GM21723 (cell line): ENCODE data around the gene PRSS1.
"Not testable (repeated sequence)": the region's sequence is repeated elsewhere in the genome, so short reads cannot be mapped to it uniquely, and the experiment has no call there.

Source experiments
- ATAC-seq: cut with Tn5 transposase; IDR thresholded peaks from one replicate; pipeline ENCODE4 v1.9.1; 2021; ENCODE audit warnings: mild to moderate bottlenecking, moderate library complexity; ENCODE audit not compliant: unreplicated experiment

The PRSS1 gene

DNA sequence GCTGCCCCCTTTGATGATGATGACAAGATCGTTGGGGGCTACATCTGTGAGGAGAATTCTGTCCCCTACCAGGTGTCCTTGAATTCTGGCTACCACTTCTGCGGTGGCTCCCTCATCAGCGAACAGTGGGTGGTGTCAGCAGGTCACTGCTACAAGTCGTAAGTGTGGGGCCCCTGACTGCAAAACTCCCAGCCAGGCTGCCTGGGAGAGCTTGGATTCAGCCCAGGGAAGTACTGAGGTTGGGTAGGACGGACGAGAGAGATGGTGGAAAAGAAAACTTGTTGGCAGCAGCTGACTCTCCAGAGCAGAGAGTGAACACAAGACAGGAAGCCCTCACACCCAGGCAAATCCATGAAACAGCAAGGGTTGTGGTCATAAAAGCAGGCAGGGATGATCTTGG, 22.8 kb downstream of the PRSS1 start:
- no peak for ATAC-seq

DNA sequence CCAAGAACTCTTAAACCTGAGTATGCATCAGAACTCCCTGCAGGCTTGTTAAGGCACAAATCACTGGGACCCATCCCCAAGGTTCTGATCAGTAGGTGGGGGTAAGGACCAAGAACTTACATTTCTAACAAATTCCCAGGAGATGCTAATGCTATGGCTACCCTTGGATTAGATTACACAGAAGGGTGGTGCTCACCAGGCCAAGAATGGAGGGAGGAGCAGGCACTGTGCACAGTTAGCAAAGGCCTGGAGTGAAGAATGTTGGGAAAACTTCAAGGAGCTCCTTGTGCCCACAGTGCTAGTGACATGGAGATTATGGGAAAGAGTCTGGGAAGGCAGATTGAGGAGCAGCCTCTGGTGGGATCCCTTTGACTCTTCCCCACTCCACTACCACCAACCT, 23.4 kb downstream of the PRSS1 start:
- no peak for ATAC-seq

- no peak for ATAC-seq
Measured at GRCh38 chr7:142773230-142773629, 24.0 kb downstream of the PRSS1 start.

DNA sequence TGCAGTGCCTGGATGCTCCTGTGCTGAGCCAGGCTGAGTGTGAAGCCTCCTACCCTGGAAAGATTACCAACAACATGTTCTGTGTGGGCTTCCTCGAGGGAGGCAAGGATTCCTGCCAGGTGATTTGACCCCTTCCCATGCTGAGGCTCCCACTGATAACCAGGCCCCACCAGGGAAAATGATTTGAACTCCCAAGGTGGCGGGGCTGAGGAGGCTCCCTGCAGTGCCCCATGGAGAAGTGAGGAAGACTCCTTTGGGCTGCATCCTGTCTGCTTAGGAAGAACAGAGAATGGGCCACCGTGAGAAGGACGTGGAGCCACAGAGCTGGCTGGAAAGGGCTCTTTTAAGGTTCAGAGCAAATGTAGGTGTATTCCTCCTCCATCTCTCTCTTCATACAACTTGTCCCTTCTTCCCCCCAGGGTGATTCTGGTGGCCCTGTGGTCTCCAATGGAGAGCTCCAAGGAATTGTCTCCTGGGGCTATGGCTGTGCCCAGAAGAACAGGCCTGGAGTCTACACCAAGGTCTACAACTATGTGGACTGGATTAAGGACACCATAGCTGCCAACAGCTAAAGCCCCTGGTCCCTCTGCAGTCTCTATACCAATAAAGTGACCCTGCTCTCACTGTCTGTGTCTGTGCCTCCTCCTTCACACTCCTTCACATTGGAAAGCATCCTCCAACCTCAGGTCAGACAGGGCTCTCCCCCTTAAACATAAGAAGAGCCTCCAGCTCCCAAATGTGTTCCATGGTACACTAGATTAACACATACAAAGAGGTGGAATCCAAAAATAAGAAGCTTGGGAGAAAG, 24.9 kb downstream of the PRSS1 start:
- no peak for ATAC-seq

GRCh38 chr7:142774826-142775225, 25.6 kb downstream of the PRSS1 start:
- ATAC-seq = no peak

DNA sequence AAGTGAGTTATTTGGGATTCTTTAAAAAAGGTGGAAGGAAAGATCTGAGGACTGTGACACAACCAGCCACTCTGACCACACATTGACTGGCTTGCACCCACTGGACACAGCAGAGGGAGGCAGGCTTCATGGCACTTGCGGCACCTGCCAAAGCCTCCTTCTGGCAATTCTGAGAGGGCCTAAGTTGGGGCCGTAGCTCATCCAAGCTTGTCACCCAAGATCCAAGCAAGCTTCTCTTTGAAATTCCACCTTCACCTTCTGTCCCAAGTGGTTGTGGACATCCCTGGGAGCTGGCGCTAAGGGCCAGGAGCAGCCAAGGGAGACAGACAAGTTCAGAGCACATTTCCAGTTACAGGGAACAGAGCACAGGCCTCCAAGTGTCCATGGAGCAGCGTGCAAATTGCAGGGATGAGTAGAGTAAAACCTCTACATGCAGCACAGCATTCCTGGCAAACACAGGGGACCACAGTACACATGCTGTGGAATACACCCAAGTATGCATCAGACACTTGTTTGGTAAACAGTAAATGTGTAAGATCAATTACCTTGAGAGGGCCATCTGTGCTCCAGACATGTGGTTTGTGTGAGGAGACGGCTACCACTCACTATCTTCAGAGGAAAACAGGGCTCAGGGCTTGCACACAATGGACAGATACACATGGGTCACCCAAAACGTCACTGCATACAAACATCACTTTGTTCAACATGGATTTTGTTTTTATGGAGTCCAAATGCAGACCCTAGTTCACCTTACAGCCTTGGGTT, 26.3 kb downstream of the PRSS1 start:
- not testable (repeated sequence) for ATAC-seq

DNA sequence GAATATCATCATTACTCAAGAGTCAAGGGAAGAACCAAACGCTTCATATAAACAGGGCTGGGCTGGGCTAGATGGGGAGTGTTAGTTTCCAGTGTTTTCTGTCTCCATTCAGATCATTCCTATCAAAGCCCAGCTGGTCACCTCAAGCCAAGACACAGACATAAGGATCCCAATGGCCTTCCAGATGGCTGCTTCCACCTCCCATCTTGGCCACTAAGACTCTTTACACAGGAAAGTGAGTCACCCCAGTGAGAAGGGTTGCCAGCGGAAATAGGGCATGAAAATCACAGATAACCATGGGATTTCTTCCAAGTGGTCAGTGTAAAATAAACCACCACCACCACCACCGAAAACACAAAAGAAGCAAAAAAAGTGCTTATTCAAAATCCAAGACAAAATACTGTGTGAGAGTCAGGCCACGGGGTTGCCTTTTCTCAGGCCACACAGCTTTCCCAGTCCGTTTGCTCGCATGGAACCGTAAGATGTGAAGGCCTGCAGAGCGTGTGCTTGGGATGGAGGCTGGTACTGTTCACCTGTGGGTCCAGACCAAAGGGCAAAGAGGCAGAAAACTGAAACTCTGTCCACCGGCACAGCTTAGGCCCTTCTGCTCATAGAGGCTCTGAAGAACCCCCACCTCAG, 27.1 kb downstream of the PRSS1 start:
- ATAC-seq = no peak

GRCh38 chr7:142776845-142777225, 27.6 kb downstream of the PRSS1 start:
- not testable (repeated sequence) for ATAC-seq

DNA sequence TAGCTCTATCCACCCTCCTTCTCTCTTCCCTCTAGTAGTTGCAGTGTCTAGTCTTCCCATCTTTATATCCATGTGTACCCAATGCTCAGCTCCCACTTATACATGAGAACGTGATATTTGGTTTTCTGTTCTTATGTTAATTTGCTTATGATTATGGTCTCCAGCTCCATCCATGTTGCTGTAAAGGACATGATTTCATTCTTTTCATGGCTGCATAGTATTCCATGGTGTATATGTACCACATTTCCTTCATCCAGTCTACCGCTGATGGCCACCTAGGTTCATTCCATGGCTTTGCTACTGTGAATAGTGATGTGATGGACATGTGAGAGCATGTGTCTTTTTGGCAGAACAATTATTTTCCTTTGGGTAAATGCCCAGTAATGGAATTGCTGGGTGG, 28.0 kb downstream of the PRSS1 start:
- ATAC-seq = no peak

DNA sequence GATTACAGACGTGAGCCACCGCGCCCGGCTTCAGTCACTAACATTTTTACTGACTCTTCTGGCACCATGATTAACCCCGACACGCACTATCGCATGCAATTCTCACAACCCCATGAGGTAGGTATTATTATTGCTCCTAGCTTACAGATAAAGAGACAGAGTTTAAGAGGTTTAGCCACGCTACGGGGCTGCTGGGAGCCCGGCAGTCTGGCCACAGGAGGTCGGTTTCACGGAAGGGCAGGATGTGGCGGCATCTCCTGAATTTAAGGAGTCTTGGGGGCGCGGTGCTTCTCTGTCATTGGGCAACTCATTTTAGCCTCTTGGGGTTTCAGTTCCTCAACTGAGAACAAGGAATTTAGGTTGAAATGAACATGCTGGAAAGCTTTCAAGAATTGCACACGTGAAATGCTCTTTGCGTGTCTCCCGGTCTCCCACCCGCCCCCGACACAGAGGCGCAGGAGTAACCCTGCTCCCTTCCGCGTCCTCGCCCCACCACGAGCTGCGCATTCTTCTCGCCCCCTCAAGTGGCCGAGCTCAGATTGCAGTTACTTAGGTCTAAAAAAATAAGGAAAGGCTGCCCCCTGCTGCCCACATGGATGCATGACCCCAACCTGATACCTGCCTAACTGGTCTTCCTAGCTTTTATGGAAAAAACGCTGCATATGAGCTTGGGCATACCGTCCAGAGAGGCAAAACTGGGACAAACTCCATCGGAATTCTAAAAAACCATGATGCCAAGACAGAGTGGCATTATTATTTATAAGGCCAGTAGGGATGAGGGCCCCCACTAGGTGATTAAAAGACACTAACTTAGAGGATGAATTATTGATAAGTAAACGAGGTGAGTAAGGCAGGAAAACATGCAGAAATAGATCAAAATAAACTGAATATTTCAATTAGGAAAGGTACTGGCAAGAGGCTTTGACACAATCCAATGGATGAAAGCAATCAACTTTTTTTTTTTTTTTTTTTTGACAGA, 33.9 kb downstream of the PRSS1 start:
- peak; percentile 94 for ATAC-seq

DNA sequence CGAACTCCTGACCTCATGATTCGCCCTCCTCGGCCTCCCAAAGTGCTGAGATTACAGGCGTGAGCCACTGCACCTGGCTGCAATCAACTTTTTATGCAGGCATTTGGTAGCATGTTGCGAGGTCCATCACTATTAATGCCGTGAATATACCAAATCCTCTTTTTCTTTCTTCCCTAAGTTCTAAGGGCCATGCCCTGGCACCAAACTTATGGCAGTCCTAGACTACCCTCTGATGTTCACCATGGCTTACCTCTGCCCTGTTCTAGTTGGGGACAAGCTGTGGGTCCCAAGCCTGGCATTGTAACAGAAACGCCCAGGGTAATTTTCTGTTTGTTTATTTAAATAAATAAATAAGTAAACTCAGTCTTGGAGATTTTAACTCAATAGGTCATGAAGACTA, 34.8 kb downstream of the PRSS1 start:
- no peak for ATAC-seq

GRCh38 chr7:142784716-142785115, 35.4 kb downstream of the PRSS1 start:
- ATAC-seq = no peak

DNA sequence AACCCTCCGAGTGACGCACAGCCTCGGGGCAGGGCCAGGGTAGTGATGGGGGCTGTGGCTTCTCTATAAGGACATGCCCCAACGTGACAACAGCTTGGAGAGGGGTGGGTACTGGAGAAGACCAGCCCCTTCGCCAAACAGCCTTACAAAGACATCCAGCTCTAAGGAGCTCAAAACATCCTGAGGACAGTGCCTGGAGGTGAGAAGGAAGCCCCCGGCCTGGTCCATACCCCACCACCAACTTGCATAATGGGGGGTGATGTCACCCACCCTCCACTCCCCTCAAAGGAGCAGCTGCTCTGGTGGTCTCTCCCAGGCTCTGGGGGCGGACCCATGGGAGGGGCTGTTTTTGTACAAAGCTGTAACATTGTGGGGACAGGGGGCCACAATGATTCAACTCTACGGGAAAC, 36.6 kb downstream of the PRSS1 start:
- no peak for ATAC-seq

GRCh38 chr7:142787034-142787768, 37.9 kb downstream of the PRSS1 start:
- ATAC-seq = no peak

DNA sequence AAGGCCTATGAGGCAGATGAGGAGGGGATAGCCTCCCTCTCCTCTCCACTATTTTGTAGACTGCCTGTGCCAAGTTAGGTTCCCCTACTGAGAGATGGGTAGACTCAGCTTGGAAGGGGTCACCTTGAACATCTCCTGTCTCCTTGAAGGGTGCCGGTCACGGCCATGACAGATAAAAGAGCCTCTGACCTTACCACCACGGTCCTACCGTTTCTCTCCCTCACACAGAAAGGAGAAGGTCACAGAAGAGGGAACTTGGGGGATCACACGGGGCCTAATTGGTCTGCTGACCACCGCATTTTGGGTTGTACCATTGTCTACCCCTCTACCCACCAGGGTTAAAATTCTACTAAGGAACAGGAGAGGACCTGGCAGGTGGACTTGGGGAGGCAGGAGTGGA, 38.5 kb downstream of the PRSS1 start:
- no peak for ATAC-seq

DNA sequence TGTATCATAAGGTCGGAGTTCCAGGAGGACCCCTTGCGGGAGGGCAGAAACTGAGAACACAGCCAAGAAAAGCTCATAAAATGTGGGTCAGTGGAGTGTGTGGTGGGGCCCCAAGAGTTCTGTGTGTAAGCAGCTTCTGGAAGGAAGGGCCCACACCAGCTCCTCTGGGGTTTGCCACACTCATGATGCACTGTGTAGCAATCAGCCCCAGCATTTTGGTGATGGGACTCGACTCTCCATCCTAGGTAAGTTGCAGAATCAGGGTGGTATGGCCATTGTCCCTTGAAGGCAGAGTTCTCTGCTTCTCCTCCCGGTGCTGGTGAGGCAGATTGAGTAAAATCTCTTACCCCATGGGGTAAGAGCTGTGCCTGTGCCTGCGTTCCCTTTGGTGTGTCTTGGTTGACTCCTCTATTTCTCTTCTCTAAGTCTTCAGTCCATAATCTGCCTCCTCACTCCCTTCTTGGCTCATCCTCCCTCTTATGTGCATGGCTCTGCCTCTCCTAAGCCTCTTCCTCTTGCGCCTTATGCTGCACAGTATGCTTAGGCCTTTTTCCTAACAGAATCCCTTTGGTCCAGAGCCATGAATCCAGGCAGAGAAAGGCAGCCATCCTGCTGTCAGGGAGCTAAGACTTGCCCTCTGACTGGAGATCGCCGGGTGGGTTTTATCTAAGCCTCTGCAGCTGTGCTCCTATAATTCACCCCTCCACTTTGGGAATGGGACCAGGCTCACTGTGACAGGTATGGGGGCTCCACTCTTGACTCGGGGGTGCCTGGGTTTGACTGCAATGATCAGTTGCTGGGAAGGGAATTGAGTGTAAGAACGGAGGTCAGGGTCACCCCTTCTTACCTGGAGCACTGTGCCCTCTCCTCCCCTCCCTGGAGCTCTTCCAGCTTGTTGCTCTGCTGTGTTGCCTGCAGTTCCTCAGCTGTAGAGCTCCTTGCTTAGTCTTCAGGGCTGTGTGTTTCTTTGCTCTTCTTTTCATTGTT, 39.3 kb downstream of the PRSS1 start:
- no peak for ATAC-seq

DNA sequence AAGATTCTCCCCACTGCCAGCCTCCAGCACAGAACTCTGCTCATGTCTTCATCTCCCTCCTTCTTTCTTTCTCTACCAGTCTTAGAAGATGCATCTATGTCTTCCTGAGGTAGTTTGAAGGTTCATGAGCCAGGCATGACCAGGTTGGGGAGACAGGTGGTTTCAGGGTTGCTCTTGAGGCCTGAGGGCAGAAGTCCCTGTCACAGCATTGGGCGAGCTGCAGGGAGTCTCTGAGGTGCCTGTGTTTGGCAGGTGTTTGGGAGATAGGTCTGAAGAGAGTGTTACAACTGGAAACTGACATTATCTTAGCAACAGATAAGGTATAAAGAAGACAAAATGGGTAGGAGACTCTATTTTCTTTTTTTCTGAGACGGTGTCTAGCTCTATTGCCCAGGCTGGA, 40.2 kb downstream of the PRSS1 start:
- no peak for ATAC-seq

DNA sequence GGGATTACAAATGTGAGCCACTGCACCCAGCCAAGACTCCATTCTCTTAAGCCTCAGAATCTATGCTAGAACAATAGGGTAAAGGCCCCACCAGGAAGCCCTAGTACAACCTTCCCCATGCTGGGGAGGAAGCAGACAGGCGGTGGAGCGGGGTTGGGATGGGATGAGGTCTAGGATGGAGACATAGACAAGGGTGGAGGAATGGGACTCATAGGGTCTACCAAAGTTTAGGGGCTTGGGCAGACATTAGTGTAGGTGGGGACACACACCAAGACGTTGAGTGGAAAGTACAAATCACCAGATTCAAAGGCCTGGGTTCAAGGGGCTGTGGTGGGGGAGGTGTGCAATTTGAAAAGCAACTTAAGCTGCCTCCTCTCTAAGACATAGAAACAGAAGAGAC, 40.8 kb downstream of the PRSS1 start:
- ATAC-seq = no peak

DNA sequence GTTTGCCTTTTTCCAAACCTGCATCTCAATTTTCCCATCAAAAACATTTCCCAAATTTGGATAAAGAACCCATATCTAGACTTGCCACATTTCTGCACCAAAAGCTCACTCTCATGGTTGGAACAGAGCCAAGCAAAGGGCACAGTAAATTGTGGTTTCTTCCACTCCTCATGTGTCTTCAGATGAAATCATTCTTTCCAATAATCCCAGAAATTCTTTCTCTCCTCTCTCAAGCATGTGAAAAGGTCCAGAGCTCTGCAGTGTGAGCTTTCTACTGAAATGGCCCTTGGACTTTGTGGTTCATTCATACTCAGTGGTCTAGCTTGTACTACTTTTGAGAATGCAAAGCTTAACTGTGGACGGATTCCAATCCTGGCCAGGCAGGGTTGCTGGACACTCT, 41.3 kb downstream of the PRSS1 start:
- no peak for ATAC-seq
